ENCODE data around the gene JAZF1.

GRCh38 chr7:27965650-27966049 is 214.9 kb downstream of the JAZF1 start:
- TF ChIP-seq CTCF (IDR thresholded peaks at IDR 0.05): no peak
- TF ChIP-seq POLR2A (IDR thresholded peaks at IDR 0.05): no peak

All from testis (tissue), 2 donors.